COLO829 (cell line): Measurements from ENCODE around the gene FXYD7.
"Not testable (repeated sequence)": the region's sequence is repeated elsewhere in the genome, so short reads cannot be mapped to it uniquely, and the experiment has no call there.

Source experiments
- DNase-seq: peaks from one replicate; pipeline ENCODE4 v3.0.0; 2012; ENCODE audit warnings: low spot score

The FXYD7 gene

DNA sequence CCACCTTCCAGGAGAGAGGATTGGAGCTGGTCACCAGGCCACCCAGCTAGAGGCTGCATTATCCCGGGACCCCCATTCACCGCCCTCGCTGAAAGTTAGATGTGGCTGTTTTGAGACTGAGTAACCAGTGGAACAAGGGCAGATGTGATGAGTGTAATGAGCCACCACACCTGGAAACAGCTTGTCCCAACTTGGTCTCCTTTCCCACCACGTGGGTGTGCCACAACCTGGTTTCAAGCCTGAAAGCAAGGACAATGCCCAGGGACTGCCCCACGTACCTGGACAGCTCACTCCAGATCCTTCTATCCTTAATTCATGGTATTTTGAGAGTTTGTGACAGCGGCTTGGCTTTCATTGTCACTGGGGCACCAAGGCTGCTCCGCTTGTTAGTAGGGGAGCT, 15.2 kb upstream of the FXYD7 start:
- DNase-seq = no peak

DNA sequence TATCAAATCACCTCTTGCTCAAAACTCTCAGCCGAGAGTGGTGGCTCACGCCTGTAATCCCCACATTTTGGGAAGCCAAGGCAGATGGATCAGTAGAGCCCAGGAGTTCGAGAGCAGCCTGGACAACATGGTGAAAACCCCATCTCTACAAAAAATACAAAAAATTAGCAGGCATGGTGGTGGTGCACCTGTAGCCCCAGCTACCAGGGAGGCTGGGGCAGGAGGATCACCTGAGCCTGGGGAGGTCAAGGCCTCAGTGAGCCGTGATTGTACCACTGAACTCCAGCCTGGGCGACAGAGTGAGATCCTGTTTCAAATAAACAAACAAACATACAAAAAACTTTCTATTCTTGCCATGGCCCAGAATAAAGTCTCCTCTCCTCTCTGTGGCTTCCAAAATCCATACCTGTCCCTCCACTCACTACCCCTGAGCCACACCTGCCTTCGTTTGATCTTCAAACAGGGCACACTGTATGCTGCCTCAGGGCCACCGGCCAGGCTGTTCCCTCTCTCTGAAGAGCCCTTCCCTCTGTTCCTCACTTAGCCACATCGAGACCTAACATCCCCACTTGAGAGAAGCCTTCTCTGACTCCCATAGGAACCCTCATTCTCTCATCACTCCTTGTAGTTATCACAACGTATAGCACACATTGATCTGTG, 14.5 kb upstream of the FXYD7 start:
- DNase-seq = no peak

DNA sequence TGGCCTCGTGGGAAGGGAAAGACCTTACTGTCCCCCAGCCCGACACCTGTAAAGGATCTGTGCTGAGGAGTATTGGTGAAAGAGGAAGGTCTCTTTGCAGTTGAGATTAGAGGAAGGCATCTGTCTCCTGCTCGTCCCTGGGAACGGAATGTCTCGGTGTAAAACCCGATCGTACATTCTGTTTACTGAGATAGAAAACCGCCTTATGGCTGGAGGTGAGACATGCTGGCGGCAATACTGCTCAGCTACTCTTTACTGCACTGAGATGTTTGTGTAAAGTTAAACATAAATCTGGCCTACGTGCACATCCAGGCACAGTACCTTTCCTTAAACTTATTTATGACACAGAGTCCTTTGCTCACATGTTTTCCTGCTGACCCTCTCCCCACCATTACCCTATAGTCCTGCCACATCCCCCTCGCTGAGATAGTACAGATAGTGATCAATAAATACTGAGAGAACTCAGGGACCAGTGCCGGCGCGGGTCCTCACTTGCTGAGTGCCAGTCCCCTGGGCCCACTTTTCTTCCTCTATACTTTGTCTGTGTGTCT, 13.3 kb upstream of the FXYD7 start:
- not testable (repeated sequence) for DNase-seq

DNA sequence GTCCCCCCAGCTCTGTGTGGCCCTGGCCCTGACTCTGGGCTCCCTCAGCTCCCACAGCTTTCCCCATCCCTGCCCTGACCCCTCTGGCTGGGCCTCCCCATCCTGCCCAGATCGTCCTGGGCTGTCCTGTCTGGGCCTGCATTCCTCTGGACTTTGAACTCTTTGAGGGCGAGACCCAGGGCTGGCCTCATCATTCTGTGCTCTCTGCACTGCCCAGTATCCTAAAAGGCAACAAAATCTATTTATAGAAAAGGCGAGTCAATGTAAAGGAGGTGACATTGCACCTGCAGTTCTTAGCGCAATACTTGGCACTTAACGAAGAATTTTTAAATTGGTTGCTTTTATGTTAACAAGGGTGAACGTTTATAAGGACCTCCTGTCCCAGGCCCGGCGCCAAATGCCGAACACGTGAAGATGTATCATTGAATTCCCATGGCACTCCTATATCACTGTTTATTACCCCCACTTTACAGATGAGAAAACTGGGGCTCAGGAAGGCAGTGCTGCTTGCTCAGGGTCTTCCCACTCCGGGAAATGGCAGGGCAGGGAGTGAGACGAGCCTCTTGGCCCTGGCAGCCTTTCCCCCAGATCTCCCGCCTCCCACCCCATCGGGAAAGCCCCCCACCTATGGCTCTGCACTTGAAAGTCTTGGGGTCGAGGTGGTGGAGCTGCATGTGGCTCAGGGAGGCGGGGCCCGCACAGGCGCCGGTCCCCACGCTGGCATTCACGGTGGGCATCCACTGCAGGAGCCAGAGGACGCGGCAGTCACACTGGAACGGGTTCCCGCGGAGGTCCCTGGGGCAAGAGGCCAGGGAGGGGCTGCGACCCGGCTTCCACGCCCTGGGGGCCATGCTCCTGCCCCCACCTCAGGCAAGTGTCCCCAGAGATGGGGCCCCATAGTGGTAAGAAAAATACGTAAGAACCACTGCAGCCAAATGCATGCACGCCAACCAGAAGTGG, 12.0 kb upstream of the FXYD7 start:
- DNase-seq = no peak

DNA sequence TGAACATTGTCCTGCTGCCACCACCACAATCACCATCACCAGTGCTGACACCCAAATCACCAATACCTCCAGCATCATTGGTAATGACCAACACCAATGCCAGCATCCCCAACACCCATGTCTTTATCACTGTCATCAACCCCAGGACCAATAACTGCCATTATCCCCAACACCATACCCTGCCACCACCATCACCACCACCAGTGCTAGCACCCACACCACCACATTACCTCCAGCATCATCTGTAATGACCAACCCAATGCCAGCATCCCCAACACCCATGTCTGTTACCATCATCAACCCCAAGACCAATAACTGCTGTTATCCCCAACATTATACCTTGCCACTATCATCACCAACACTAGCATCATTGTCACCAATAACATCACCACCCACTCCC, 10.8 kb upstream of the FXYD7 start:
- no peak for DNase-seq

DNA sequence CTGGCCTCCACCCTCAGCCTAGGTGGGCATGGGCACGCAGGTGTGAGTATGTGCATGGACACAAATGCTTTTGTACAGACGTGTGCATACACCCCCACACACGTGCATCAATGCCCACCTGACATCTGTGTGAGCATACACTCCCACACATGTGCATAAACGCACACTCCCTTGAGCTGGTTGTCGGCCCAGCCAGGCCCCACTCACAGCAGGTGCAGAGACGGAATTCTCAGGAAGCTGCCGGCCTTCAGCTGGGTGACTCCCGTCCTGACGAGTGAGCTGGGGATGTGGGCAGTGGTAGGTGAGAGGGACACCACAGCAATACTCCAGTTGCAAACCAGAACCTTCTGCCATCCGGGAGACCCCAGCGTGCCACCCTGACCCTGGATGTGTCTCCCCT, 9.2 kb upstream of the FXYD7 start:
- DNase-seq = no peak

DNA sequence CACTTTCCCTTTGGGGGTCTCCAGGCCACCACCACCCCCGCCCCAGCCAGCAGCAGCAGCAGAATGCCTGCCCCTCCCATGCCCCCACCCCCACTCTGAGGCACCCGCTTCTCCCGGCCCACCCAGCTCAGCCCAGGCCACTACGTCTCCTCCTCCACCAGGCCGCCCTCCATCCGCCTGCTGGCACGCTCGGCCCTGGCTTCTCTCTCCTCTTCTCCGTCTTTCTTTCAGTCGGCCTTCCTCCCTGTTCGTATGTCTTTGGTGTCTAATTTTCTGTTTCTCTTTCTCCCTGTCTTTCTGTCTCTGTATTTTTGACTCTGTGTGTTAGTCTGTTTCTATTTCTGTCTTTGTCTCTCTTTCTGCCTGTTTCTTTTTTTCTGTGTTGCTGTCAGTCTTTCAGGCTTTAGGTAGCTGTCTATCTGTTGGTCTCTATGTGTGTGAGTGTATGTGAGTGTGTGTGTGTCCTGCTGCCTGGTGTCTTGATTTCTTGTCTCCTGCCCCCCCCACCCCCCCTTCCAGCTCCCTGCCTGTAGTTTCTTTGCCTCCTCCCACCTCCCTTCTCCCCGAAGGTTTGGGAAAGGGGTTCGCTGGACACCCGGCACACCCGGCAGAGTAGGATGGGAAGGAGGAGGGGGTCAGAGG, 8.3 kb upstream of the FXYD7 start, which contains the start of gene LGI4:
Gene LGI4, minus strand, starts transcription at position 459 of the 642 bp plus-strand sequence. Its CDS starts 379 bp downstream, at position 80.
- DNase-seq = no peak

DNA sequence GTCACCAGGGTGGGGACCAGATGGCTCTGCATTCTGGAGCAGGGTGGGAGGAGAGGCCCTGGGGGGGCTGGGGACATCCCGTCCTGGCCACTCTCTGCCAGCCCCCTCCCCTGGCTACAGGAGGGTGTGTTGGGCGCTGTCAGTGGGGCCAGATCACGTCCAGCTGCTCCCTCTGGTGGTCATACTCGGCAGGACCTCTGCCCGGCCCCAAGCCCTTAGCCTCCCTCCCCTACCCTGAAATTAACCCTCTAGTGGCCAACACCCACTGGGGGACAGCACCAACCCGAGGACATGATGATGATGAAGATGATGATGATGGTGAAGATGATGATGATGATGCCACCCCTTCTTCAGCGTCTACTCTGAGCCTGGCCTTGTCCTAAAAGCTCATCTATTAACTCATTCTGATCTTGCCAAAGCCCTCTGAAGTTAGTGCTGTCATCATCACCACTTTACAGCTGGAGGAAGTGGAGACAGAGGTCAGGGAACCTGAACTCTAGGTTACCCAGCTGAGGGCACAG, 7.6 kb upstream of the FXYD7 start:
- DNase-seq = peak; percentile 74

DNA sequence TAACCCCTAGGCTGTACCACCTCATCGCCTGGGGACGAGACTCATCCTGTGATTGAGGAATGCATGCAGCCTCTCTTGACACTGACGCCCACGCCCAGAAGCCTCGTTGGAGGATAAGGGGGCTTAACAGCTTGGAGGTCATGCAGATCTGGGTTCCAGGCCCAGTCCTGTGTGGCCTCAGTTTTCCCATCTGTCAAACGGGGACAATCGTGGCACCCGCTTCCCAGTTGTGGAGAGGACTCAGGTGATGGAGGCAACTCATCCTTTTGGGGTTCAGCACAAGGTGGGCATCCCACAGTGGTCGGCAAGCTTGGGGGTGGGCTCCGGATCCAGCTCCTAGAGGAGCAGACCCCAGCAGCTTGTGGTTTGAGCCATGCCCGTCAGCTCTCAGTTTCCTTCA, 6.8 kb upstream of the FXYD7 start:
- no peak for DNase-seq

DNA sequence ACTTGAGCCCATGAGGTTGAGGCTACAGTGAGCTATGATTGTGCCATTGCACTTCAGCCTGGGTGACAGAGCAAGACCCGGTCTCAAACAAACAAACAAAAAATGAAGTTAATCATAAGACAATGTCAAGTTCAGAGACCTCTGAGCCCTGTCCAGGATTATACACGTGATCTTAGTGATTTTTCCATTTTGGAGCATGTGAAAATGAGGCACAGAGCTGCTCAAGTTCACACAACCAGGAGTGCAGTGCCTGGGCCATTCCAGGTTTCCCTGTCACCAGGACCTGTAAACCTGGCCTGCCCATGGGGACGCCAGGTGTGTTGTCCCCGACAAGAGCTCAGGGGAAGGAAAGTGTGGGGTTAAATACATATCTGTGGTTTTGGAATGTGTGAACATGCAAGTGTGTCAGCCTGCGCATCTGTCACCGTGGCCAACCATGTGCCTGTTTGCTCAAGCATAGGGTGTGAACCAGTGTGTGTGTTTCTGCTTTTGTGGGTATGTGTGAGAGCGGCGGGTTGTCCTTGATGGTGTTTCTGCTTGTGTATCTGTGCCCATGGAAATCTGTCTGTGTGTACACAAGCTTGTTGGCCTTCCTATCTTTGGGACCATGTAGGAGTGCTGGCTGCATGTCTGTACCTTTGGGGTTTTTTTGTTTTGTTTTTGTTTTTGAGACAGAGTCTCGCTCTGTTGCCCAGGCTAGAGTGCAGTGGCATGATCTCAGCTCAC, 5.9 kb upstream of the FXYD7 start:
- no peak for DNase-seq

DNA sequence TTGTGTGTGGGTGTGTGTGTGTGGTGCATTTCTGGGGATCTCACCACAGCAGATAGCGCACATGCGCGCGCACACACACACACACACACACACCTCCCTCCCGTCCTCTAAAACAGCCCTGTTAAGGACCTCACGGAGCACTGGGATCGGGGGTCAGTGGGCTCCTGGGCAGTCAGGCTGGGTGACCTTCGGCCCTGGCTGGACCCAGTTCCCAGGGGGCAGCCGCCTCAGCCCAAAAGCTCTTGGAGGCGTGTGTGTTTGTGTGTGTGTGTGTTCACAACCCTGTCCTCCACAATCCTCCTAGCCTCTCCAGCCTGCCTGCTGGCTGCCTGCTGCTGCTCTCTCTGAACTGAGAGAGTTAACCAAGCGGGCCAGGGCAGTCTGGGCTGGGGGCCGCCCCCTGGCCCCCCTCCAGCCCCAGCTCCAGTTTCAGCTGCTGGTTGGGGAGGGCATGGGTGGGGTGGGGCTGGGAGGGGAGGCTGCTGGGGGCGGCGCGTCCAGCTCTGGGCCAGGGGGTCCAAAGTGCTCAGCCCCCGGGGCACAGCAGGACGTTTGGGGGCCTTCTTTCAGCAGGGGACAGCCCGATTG, 4.7 kb upstream of the FXYD7 start, which contains the start of gene FXYD1:
Gene FXYD1, plus strand, starts transcription at position 520 of the 588 bp plus-strand sequence. CDS start 1,256 bp downstream, outside the sequence.
- no peak for DNase-seq

DNA sequence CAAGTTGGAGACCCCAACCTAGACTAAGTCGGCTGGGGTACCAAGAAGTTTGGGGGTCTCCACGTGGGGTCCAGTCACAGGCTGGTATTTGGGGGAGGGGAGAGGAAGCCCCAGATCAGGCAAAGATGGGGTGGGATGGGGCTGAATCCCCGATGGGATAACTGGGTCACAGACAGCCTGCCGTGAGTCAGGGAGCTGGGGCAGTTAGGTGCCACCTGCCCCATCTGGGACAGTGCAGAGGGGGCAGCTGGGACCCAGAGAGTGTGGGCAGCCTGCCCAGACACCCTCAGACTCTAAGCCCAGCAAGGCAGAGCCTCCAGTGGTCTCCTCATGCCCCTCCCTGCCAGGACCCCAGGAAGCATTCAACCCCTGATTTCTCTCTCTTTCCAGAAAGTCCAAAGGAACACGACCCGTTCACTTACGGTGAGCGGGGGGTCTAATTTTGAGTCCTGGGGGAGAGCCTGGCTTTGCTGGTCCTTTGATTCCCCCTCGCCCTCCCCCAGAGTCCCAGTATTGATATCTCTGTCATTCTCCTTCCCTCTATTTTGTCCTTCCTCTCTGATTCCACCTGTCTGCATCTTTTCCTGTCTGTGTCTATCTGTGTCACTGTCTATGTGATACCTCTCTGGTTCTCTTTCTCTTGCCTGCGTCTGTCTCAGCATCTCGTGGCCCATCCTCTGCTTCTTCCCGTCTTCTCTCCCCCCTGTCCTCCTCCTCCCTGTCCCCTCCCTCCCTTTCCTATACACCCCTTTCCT, 2.7 kb upstream of the FXYD7 start:
- DNase-seq = no peak

DNA sequence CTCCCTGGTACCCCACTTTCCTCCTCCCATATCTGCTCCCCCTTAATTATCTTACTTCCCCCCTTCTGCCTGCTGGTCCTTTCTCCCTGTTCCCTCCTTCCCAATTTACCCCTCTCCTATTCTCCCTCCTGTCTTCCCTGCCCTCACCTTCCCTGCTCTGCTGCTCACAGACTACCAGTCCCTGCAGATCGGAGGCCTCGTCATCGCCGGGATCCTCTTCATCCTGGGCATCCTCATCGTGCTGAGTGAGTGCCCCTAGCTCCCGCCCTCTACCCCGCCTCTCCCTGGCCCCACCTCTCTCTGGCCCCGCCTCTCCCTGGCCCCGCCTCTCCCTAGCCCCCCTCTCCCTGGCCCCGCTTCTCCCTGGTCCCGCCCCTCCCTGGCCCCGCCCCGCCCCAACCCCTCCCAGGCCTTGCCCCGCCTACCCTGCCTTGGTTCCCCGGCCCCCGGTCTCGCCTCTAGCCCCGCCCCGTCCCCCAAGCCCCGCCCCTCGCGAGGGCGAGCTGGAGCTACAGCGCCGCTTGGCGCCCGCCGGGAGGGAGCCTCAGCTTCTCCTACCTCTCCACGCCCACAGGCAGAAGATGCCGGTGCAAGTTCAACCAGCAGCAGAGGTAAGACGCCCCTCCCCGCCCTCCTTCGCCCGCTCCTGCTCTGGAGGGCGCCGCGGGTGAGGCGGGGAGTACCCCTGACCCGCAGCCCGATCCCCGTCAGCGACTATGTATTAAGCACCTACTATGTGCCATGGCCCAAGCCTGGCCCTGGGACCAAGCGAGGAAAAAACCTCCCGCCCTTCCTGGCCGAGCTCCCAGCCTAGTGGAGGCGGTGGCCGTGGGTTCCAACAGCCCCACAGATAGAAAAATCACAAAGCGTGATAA, 1.9 kb upstream of the FXYD7 start:
- peak; percentile 99 for DNase-seq

DNA sequence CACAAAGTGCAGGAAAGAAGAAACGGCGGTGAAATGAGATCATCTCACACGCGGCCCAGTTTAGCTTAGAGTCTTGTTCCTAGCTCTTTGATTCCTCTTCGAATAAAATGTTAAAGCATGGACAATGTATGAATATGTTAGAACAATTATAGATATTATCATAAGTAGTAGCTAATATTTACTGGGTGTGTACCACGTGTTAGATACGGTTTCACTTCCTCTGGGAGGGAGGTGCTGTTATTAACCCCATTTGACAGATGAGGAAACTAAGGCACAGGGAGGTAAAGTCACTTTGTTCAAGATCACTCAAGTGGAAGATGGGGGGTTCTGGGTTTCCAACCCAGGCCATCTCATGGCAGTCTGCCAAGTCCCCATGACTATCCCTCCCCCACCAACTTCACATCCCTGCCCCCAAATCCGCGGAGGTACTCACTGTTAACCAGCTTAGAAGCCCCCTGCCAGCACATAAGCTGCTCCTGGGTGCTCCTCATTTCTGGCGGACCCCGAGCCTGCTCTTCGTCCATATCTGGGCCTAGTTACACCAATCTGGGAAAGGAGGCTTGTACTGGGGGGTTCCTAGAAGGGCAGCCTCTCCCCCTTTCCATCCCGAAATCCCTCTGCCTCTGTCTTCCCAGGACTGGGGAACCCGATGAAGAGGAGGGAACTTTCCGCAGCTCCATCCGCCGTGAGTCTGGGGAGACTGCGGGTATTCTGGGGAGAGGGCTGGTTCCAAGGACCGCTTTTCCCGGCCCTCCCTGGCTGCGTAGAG, 1.0 kb upstream of the FXYD7 start:
- DNase-seq = no peak

DNA sequence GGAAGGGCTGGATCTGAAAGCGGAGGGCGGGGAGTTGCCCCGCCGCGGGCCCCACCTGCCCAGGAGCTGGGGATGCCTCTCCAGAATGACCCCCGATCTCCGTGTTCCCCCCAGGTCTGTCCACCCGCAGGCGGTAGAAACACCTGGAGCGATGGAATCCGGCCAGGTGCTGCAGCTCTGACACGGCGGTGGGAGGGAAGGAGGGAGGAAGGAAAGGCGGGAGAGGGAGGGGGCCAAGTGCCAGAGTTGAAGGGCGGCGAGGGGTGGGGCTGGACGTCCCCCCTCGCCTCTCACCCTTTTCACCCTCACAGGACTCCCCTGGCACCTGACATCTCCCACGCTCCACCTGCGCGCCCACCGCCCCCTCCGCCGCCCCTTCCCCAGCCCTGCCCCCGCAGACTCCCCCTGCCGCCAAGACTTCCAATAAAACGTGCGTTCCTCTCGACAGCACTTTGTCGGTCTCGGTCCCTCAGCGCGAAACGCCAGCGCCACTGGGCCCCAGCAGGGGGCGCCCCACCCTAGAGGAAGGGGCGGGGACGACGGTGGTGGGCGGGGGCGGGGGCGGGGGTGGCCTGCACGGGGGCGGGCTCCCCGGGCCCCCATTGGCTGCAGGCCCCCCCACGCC, 337 bp upstream of the FXYD7 start:
- DNase-seq = peak; percentile 63

DNA sequence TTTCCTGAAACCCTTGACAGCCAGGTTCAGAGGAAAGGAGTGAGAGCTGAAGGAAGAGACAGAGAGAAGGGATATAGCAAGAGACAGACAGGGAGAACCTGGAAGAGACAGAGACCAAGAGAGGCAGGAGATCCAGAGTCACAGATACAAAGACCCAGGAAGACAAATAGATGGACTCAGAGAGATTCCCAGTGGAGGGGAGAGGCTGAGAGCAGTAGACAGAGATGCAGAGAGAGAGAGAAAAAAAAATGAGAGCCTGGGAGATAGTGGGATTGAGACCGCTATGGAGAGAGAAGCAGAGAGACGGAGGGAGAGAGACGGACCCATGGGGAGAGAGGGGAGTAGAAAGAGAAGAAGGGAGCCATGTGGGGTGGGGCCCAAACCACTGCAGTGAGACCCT, 763 bp downstream of the FXYD7 start:
- DNase-seq = no peak

DNA sequence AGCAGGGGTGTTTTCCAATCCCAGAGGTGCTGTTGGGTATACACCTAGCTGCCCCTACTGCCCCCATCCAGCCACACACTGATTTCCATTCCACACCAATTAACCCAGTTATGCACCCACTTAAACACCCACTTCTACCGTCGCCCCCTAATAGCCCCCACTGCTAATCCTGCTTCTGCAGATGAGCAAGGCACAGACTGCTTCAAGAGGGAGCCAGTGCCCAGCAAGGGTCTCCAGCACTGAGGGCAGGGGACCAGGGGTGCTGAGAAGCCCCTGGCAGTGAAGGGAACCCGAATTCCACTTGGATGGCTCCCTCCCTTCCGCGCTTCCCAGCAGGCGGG, 1.2 kb downstream of the FXYD7 start:
- DNase-seq = no peak
